GM18499 (cell line): Measurements from ENCODE around the gene CFAP74.

Source experiments
- ATAC-seq: cut with Tn5 transposase; IDR thresholded peaks from one replicate; pipeline ENCODE4 v1.9.1; 2021; ENCODE audit warnings: moderate number of reproducible peaks; ENCODE audit not compliant: insufficient read depth, unreplicated experiment

The CFAP74 gene

GRCh38 chr1:1920608-1921458 lies 82.8 kb downstream of the CFAP74 start:
- ATAC-seq = no peak

GRCh38 chr1:1920057-1920607 lies 83.5 kb downstream of the CFAP74 start:
- ATAC-seq = no peak

- peak; percentile 54 for ATAC-seq
Measured at GRCh38 chr1:1919304-1920056, 84.1 kb downstream of the CFAP74 start.

- peak; percentile 17 for ATAC-seq
Measured at GRCh38 chr1:1918901-1919303, 84.7 kb downstream of the CFAP74 start, which contains the start of gene TMEM52. Gene TMEM52, minus strand, starts transcription at chr1:1919279. Its CDS starts 14 bp downstream, at chr1:1919265.

GRCh38 chr1:1917995-1918900 lies 85.3 kb downstream of the CFAP74 start:
- ATAC-seq = no peak

- ATAC-seq = no peak
Measured at GRCh38 chr1:1917304-1917976, 86.1 kb downstream of the CFAP74 start.

- no peak for ATAC-seq
Measured at GRCh38 chr1:1916851-1917251, 86.7 kb downstream of the CFAP74 start.

- no peak for ATAC-seq
Measured at GRCh38 chr1:1915911-1916840, 87.4 kb downstream of the CFAP74 start.

- ATAC-seq = no peak
Measured at GRCh38 chr1:1914971-1915692, 88.5 kb downstream of the CFAP74 start, which contains the start of gene CALML6. Gene CALML6, plus strand, starts transcription at chr1:1915260. Its CDS starts 21 bp downstream, at chr1:1915281.

- ATAC-seq = no peak
Measured at GRCh38 chr1:1914101-1914970, 89.2 kb downstream of the CFAP74 start.

GRCh38 chr1:1911350-1912041 lies 92.1 kb downstream of the CFAP74 start:
- ATAC-seq = no peak

GRCh38 chr1:1910651-1911331 lies 92.8 kb downstream of the CFAP74 start:
- no peak for ATAC-seq

- no peak for ATAC-seq
Measured at GRCh38 chr1:1910033-1910465, 93.5 kb downstream of the CFAP74 start.

- no peak for ATAC-seq
Measured at GRCh38 chr1:1908506-1908791, 95.1 kb downstream of the CFAP74 start.

- no peak for ATAC-seq
Measured at GRCh38 chr1:1907098-1907736, 96.4 kb downstream of the CFAP74 start.
